HepG2 (cell line): ENCODE measurements around the gene PKD1L1.

ENCODE experiments used
- CTCF ChIP-seq: sonication (generic); formaldehyde crosslinking; IDR thresholded peaks from 2 replicates; pipeline ENCODE4 v1.5.0; 2020; ENCODE audit warnings: mild to moderate bottlenecking, missing genetic modification reagents, moderate library complexity
- EHMT2 ChIP-seq: fragments of 200-600 bp; sonication (generic); IDR thresholded peaks from 2 replicates; pipeline ENCODE4 v1.7.0; 2017; ENCODE audit warnings: antibody characterized with exemption, low read depth, low read length, borderline replicate concordance
- JUND ChIP-seq: sonication (generic); formaldehyde crosslinking; IDR thresholded peaks from 2 replicates; pipeline ENCODE4 v1.8.0; 2022; ENCODE audit warnings: mild to moderate bottlenecking, missing genetic modification reagents
- RFXAP ChIP-seq: sonication (generic); formaldehyde crosslinking; IDR thresholded peaks from 2 replicates; pipeline ENCODE4 v1.4.0; 2020; ENCODE audit warnings: missing genetic modification reagents, borderline replicate concordance
- RNF2 ChIP-seq: fragments of 450-650 bp; conservative IDR thresholded peaks from 2 replicates; pipeline ENCODE4 v1.6.1; 2016; ENCODE audit warnings: low read depth
- SAFB2 ChIP-seq: sonication (generic); formaldehyde crosslinking; IDR thresholded peaks from 2 replicates; pipeline ENCODE4 v1.5.1; 2020; ENCODE audit warnings: missing genetic modification reagents, low read depth, mild to moderate bottlenecking, borderline replicate concordance
- ZNF3 ChIP-seq: IDR thresholded peaks from 2 replicates; pipeline ENCODE4 v1.7.0; 2017; ENCODE audit warnings: inconsistent platforms
- ZNF598 ChIP-seq: sonication (generic); formaldehyde crosslinking; IDR thresholded peaks from 2 replicates; pipeline ENCODE4 v1.5.1; 2020; ENCODE audit warnings: mild to moderate bottlenecking, missing genetic modification reagents, borderline replicate concordance
- TF ChIP-seq, protein P1 (sequence below): IDR thresholded peaks from 2 replicates; pipeline ENCODE4 v1.6.1; 2016; ENCODE audit warnings: low read depth

- TF ChIP-seq RNF2 (no peak), EHMT2 (no peak), JUND (CRISPR knock-in tag) (no peak), CTCF (CRISPR knock-in tag) (peak; percentile 88), SAFB2 (CRISPR knock-in tag) (no peak), RFXAP (CRISPR knock-in tag) (no peak), ZNF3 (CRISPR knock-in tag) (no peak), ZNF598 (CRISPR knock-in tag) (peak; percentile 61; the same call in 1 of the 2 replicates)
- TF ChIP-seq, protein P1, sequence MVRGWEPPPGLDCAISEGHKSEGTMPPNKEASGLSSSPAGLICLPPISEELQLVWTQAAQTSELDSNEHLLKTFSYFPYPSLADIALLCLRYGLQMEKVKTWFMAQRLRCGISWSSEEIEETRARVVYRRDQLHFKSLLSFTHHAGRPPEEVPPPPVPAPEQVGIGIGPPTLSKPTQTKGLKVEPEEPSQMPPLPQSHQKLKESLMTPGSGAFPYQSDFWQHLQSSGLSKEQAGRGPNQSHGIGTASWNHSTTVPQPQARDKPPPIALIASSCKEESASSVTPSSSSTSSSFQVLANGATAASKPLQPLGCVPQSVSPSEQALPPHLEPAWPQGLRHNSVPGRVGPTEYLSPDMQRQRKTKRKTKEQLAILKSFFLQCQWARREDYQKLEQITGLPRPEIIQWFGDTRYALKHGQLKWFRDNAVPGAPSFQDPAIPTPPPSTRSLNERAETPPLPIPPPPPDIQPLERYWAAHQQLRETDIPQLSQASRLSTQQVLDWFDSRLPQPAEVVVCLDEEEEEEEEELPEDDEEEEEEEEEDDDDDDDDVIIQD (CRISPR knock-in tag), result no peak
Measured at GRCh38 chr7:47991741-47992311, 43.6 kb upstream of the PKD1L1 start.
